PC-9 (cell line): ENCODE results near the gene AUH.

Source experiments
- CTCF ChIP-seq: fragments of 200-600 bp; sonication (generic); conservative IDR thresholded peaks from 2 replicates; pipeline ENCODE4 v1.6.1; 2017; ENCODE audit warnings: mixed run types, antibody characterized with exemption, mild to moderate bottlenecking, moderate library complexity
- EZH2 ChIP-seq: fragments of 200-600 bp; sonication (generic); IDR thresholded peaks from 2 replicates; pipeline ENCODE4 v1.8.0; 2017; ENCODE audit warnings: antibody characterized with exemption, low read depth

- TF ChIP-seq CTCF (no peak), EZH2 (no peak)
These were observed 154.9 kb downstream of the AUH start for GRCh38 chr9:91206806-91207205.
